Measurements from ENCODE around the gene PGD.
A peak's percentile ranks its signal among the peaks of the same experiment; 100 is the strongest.

The PGD gene

DNA sequence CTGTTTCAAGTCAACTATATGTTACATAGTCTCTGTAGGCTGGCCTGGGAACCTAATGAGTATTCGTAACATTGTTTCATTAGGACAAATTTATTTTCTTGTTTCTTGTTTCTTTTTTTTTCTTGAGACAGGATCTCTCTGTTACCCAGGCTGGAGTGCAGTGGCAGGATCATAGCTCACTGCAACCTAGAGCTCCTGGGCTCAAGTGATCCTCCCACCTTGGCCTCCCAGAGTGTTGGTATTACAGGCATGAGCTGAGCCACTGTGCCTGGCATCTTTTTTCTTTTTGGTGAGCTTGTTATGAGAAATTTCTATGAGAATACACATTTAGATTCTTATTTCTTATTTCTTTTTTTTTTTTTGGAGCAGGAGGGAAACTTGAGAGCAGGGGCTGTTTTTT, 38.2 kb downstream of the PGD start:
- Histone ChIP-seq H3K36me3 (ENCODE audit: control insufficient read depth, insufficient read depth, low read length) (no peaks in the 10 kb centered on the region), H3K27ac (ENCODE audit: low read depth, low read length, severe bottlenecking) (no peak overlapping the region), H3K9me3 (ENCODE audit: control insufficient read depth, low read length) (no peaks in the 10 kb centered on the region), H3K4me1 (ENCODE audit: control insufficient read depth, insufficient read depth, low read length, poor library complexity, severe bottlenecking) (peaks cover 8% of the 10 kb centered on the region), H3K4me3 (ENCODE audit: extremely low read depth, insufficient read depth, low read length, poor library complexity, severe bottlenecking) (no peak overlapping the region)
- WGBS, 2 experiments (ENCODE audit: insufficient coverage in 2 of 2): no CpG with 5 or more reads among the region's 1 CpG

DNA sequence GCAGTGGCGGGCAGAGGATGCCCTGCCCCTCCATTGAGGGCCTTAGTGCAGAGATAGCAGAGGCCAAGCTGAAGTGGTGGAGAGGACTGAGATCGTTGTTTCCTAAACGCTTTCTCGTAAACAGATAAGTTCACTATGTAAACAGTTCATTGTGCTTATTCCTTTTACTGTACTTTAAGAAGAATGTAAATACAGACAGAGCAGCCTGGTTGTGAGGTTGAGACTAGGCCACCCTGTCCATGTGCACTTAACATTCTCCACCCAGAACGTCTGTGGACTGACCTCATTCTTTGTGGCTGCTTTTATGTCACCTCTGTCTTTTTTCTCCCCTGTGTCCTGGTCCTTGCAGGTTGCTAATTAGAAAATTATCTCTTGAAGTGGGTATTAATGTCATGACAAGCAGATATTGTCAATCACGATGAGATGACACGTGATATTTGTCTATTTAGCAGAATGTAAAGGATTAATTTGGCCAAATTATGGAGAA, 39.9 kb downstream of the PGD start:
- Histone ChIP-seq H3K4me1 (ENCODE audit: control insufficient read depth, insufficient read depth, low read length, poor library complexity, severe bottlenecking) (peaks cover 8% of the 10 kb centered on the region), H3K9me3 (ENCODE audit: control insufficient read depth, low read length) (no peaks in the 10 kb centered on the region), H3K36me3 (ENCODE audit: control insufficient read depth, insufficient read depth, low read length) (no peaks in the 10 kb centered on the region), H3K27ac (ENCODE audit: low read depth, low read length, severe bottlenecking) (peak overlapping the region; percentile 47), H3K4me3 (ENCODE audit: extremely low read depth, insufficient read depth, low read length, poor library complexity, severe bottlenecking) (no peak overlapping the region)
- WGBS, 2 experiments (ENCODE audit: insufficient coverage in 2 of 2): 91 to 100% methylated on average over 2 to 4 of the region's 7 CpGs

DNA sequence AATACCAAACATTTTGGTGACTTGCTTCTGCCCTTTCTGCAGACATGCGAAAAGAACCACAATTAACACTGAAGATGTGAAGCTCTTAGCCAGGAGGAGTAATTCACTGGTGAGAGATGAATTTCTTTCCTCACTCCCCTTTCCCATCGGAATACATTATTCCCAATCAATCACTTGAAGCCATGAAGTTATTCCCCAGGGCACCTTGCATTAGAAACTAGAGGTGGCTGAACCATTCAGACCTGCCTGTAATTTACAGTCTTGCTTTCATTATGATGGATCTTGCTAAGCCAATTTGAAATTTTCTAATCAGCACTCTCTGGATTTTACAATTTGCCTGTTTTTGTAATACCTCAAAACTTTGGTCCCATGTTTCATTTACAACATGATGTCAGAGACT, 41.4 kb downstream of the PGD start:
- no peaks in the 10 kb centered on the region for H3K9me3 ChIP-seq (ENCODE audit: control insufficient read depth, low read length)
- peaks cover 8% of the 10 kb centered on the region for H3K4me1 ChIP-seq (ENCODE audit: control insufficient read depth, insufficient read depth, low read length, poor library complexity, severe bottlenecking)
- 88% methylated on average over 1 of the region's 2 CpGs; no CpG with 5 or more reads in 1 of the 2 experiments for WGBS, 2 experiments (ENCODE audit: insufficient coverage in 2 of 2)
- H3K27ac ChIP-seq (ENCODE audit: low read depth, low read length, severe bottlenecking): no peak overlapping the region
- H3K4me3 ChIP-seq (ENCODE audit: extremely low read depth, insufficient read depth, low read length, poor library complexity, severe bottlenecking): no peak overlapping the region
- H3K36me3 ChIP-seq (ENCODE audit: control insufficient read depth, insufficient read depth, low read length): no peaks in the 10 kb centered on the region

DNA sequence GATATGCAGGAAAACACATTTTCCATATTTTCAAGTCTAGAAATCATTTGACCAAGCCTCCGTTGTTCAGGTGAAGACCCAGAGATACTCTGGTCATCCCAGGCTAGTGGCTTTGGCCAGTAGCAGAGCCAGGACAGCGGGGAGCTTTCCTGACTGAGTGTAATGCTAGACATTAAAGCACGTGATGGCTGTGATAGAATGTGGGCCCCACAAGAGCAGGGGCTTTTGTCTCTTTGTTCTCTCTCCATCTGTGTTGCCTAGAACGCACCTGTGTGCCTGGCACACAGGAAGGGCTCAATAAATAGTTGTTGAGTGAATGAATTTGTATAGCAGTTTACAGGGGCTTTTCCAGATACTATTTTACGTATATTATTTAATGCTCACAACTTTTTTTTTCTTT, 41.9 kb downstream of the PGD start:
- H3K27ac ChIP-seq (ENCODE audit: low read depth, low read length, severe bottlenecking): no peak overlapping the region
- H3K4me3 ChIP-seq (ENCODE audit: extremely low read depth, insufficient read depth, low read length, poor library complexity, severe bottlenecking): no peak overlapping the region
- H3K36me3 ChIP-seq (ENCODE audit: control insufficient read depth, insufficient read depth, low read length): no peaks in the 10 kb centered on the region
- no peaks in the 10 kb centered on the region for H3K9me3 ChIP-seq (ENCODE audit: control insufficient read depth, low read length)
- WGBS, 2 experiments (ENCODE audit: insufficient coverage in 2 of 2): 93 to 100% methylated on average over 4 of the region's 5 CpGs
- H3K4me1 ChIP-seq (ENCODE audit: control insufficient read depth, insufficient read depth, low read length, poor library complexity, severe bottlenecking): peaks cover 8% of the 10 kb centered on the region

DNA sequence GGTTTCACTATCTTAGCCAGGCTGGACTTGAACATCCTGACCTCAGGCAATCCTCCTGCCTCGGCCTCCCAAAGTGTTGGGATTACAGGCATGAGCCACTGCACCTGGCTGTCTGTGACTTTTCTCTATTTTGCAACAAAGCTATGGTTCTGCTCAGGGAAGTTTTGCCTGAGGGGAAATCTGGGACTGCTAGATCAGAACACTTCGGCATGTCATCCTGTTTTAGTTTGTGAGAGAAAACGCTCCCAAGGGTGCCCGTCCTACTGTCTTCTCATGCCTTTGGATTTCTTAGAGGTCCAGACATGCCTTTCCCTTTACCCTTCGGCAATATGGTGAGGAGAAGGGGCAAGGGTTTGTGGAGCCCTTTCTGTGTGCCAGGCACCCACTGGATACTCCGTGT, 45.4 kb downstream of the PGD start:
- Histone ChIP-seq H3K4me3 (ENCODE audit: extremely low read depth, insufficient read depth, low read length, poor library complexity, severe bottlenecking) (no peak overlapping the region), H3K36me3 (ENCODE audit: control insufficient read depth, insufficient read depth, low read length) (no peaks in the 10 kb centered on the region), H3K27ac (ENCODE audit: low read depth, low read length, severe bottlenecking) (no peak overlapping the region), H3K4me1 (ENCODE audit: control insufficient read depth, insufficient read depth, low read length, poor library complexity, severe bottlenecking) (no peaks in the 10 kb centered on the region), H3K9me3 (ENCODE audit: control insufficient read depth, low read length) (no peaks in the 10 kb centered on the region)
- 83 to 98% methylated on average over 3 to 6 of the region's 6 CpGs for WGBS, 2 experiments (ENCODE audit: insufficient coverage in 2 of 2)

DNA sequence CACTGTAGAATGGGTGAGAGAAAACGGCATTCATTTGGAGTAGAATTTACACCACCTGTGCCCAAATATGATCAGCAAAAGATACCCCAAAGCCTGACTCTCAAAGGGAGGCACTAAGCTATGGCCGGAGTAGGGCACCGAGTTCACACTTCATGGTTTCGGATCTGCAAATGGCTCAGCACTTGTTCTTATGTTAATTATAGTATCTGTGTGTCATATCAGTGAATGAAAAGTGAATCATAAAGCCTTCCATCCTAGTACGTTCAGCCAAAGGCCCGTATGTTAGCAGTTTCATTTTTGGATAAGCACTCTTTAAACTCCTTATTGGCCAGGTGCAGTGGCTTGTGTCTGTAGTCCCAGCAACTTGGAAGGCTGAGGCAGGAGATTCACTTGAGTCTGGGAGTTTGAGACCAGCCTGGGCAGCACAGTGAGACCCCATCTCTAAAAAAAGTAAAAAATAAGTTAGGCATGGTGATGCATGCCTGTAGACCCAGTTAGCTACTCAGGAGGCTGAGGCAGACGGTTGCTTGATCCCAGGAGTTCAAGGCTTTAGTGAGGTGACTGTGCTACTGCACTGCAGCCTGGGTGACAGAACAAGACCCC, 46.0 kb downstream of the PGD start:
- Histone ChIP-seq H3K27ac (ENCODE audit: low read depth, low read length, severe bottlenecking) (no peak overlapping the region), H3K36me3 (ENCODE audit: control insufficient read depth, insufficient read depth, low read length) (no peaks in the 10 kb centered on the region)
- WGBS, 2 experiments (ENCODE audit: insufficient coverage in 2 of 2): 91 to 100% methylated on average over 6 to 7 of the region's 7 CpGs

DNA sequence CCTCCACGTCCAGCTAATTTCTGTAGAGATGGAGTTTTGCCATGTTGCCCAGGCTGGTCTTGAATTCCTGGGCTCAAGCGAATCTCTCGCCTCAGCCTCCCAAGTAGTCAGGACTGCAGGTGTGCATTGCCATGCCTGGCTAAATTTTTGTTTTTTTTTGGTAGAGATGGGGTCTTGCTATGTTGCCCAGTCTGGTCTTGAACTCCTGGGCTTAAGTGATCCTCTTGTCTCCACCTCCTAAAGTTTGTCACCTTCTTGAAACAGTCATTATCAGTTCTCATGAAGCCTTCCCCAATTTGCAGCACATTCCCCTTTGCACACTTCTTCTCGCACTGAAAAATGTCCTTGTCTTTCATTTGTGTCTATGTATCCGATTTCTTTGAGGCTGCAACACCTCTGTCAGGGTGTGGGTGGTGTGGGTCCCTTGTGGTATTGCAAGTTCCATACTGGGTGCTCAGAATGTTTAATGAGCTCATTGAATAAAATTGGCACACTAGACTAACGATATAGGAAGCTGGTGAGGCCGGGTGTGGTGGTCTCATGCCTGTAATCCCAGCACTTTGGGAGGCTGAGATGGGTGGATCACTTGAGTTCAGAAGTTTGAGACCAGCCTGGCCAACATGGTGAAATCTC, 48.0 kb downstream of the PGD start:
- WGBS, 2 experiments (ENCODE audit: insufficient coverage in 2 of 2): 97 to 98% methylated on average over 5 to 6 of the region's 7 CpGs
- no peaks in the 10 kb centered on the region for H3K36me3 ChIP-seq (ENCODE audit: control insufficient read depth, insufficient read depth, low read length)
- no peaks in the 10 kb centered on the region for H3K9me3 ChIP-seq (ENCODE audit: control insufficient read depth, low read length)
- no peak overlapping the region for H3K27ac ChIP-seq (ENCODE audit: low read depth, low read length, severe bottlenecking)
- H3K4me3 ChIP-seq (ENCODE audit: extremely low read depth, insufficient read depth, low read length, poor library complexity, severe bottlenecking): no peak overlapping the region
- H3K4me1 ChIP-seq (ENCODE audit: control insufficient read depth, insufficient read depth, low read length, poor library complexity, severe bottlenecking): peaks cover 9% of the 10 kb centered on the region

More for the DNA sequence above, 46.0 kb downstream of the PGD start:
- Histone ChIP-seq H3K9me3 (ENCODE audit: control insufficient read depth, low read length) (no peaks in the 10 kb centered on the region), H3K4me3 (ENCODE audit: extremely low read depth, insufficient read depth, low read length, poor library complexity, severe bottlenecking) (no peak overlapping the region), H3K4me1 (ENCODE audit: control insufficient read depth, insufficient read depth, low read length, poor library complexity, severe bottlenecking) (no peaks in the 10 kb centered on the region)

DNA sequence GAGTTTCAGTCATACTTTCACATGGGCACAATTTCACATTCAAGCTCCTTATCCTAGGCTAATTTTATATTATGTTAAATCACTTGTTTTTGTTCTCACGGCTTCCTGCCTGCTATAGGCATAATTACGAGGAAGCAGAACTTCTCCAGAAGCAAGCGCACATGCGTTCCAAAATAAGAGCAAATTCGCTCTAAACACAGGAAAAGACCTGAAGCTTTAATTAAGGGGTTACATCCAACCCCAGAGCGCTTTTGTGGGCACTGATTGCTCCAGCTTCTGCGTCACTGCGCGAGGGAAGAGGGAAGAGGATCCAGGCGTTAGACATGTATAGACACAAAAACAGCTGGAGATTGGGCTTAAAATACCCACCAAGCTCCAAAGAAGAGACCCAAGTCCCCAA, 50.9 kb downstream of the PGD start, which contains the start of gene CORT:
Gene CORT (plus strand): TSS at position 281 of the 400 bp plus-strand sequence. CDS start 193 bp downstream, outside the sequence.
- Histone ChIP-seq H3K36me3 (ENCODE audit: control insufficient read depth, insufficient read depth, low read length) (no peaks in the 10 kb centered on the region), H3K4me3 (ENCODE audit: extremely low read depth, insufficient read depth, low read length, poor library complexity, severe bottlenecking) (no peak within 1 kb of the TSS), H3K4me1 (ENCODE audit: control insufficient read depth, insufficient read depth, low read length, poor library complexity, severe bottlenecking) (peaks cover 9% of the 10 kb centered on the region), H3K9me3 (ENCODE audit: control insufficient read depth, low read length) (no peaks in the 10 kb centered on the region), H3K27ac (ENCODE audit: low read depth, low read length, severe bottlenecking) (no peak within 1 kb of the TSS)
- WGBS, 2 experiments (ENCODE audit: insufficient coverage in 2 of 2): 94 to 96% methylated on average over 7 to 8 of the region's 10 CpGs

DNA sequence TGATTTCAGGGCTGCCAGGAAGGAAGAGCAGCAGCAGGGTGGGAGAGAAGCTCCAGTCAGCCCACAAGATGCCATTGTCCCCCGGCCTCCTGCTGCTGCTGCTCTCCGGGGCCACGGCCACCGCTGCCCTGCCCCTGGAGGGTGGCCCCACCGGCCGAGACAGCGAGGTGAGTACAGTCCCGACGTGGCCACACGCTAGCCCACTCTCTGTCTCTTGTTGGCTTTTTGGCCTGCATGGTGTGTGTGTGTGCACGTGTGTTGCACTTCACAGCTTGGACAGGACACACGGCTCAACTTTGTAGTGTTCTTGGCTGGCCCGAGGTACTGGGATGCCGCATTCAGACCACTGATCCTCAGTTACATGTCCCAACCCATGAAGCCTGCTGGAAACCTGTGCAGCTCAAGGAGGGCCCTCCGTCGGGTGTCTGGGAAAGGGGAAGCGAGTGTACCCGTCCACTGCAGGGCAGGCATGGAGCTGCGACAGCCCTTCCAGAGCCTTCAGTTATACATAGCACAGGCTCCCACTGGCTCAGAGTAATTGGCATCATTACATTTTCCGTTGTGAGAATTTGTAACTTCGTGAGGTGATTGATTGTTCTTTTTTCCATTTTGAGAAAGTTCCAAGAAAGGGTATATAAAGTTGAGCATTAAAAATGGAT, 51.4 kb downstream of the PGD start:
- H3K4me3 ChIP-seq (ENCODE audit: extremely low read depth, insufficient read depth, low read length, poor library complexity, severe bottlenecking): no peak overlapping the region
- 89 to 94% methylated on average over 16 to 21 of the region's 21 CpGs for WGBS, 2 experiments (ENCODE audit: insufficient coverage in 2 of 2)
- H3K27ac ChIP-seq (ENCODE audit: low read depth, low read length, severe bottlenecking): no peak overlapping the region
- peaks cover 9% of the 10 kb centered on the region for H3K4me1 ChIP-seq (ENCODE audit: control insufficient read depth, insufficient read depth, low read length, poor library complexity, severe bottlenecking)
- no peaks in the 10 kb centered on the region for H3K36me3 ChIP-seq (ENCODE audit: control insufficient read depth, insufficient read depth, low read length)
- no peaks in the 10 kb centered on the region for H3K9me3 ChIP-seq (ENCODE audit: control insufficient read depth, low read length)

DNA sequence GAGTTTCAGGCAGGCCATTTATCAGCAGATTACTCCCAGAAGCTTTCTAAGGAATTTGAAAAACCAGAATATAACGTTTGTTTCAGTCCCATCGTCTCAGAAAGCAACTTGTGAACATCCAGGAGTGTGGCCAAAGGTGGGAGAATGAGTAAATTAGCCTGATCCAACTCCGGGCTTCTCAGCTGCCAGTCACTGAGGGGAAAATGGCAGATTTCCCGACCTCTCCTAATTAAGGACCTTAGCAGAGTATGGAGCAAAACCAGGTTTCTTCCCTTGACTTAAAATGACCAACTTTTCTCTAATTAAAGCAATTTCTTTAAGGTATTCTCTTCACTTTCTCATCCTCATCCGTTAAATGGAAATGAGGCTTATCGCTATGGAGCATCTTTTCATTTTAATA, 52.0 kb downstream of the PGD start:
- peak overlapping the region; percentile 24 for H3K27ac ChIP-seq (ENCODE audit: low read depth, low read length, severe bottlenecking)
- peaks cover under 1% of the 10 kb centered on the region for H3K36me3 ChIP-seq (ENCODE audit: control insufficient read depth, insufficient read depth, low read length)
- H3K9me3 ChIP-seq (ENCODE audit: control insufficient read depth, low read length): no peaks in the 10 kb centered on the region
- H3K4me3 ChIP-seq (ENCODE audit: extremely low read depth, insufficient read depth, low read length, poor library complexity, severe bottlenecking): no peak overlapping the region
- WGBS, 2 experiments (ENCODE audit: insufficient coverage in 2 of 2): 70 to 74% methylated on average over 4 of the region's 6 CpGs
- peaks cover 9% of the 10 kb centered on the region for H3K4me1 ChIP-seq (ENCODE audit: control insufficient read depth, insufficient read depth, low read length, poor library complexity, severe bottlenecking)

DNA sequence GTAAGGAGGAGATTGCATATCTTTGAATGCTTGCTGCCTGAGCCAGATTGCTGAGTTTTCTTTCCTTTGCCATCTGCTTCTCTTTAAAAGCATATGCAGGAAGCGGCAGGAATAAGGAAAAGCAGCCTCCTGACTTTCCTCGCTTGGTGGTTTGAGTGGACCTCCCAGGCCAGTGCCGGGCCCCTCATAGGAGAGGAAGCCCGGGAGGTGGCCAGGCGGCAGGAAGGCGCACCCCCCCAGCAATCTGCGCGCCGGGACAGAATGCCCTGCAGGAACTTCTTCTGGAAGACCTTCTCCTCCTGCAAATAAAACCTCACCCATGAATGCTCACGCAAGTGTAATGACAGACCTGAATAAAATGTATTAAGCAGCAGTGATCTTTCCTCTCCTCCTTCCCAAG, 52.4 kb downstream of the PGD start:
- H3K36me3 ChIP-seq (ENCODE audit: control insufficient read depth, insufficient read depth, low read length): peaks cover 4% of the 10 kb centered on the region
- 20 to 31% methylated on average over 8 of the region's 10 CpGs for WGBS, 2 experiments (ENCODE audit: insufficient coverage in 2 of 2)
- H3K4me3 ChIP-seq (ENCODE audit: extremely low read depth, insufficient read depth, low read length, poor library complexity, severe bottlenecking): no peak overlapping the region
- peak overlapping the region; percentile 24 for H3K27ac ChIP-seq (ENCODE audit: low read depth, low read length, severe bottlenecking)
- peaks cover 9% of the 10 kb centered on the region for H3K4me1 ChIP-seq (ENCODE audit: control insufficient read depth, insufficient read depth, low read length, poor library complexity, severe bottlenecking)
- no peaks in the 10 kb centered on the region for H3K9me3 ChIP-seq (ENCODE audit: control insufficient read depth, low read length)
